WTC11 (cell line): ENCODE results near the gene FRAT2.

Experiments
- CTCF ChIP-seq: fragments of 200-600 bp; IDR thresholded peaks from 2 replicates; pipeline ENCODE4 v1.8.0; 2022; ENCODE audit warnings: antibody characterized with exemption
- USF2 ChIP-seq: sonication (generic); formaldehyde crosslinking; IDR thresholded peaks from 2 replicates; pipeline ENCODE4 v1.8.1; 2023; ENCODE audit warnings: mild to moderate bottlenecking, missing genetic modification reagents, moderate library complexity

- TF ChIP-seq CTCF (no peak), USF2 (CRISPR knock-in tag) (no peak)
Observed at GRCh38 chr10:97362310-97363033, 27.9 kb upstream of the FRAT2 start.
